PC-3 (cell line): Measurements from ENCODE around the gene ADCY5.

ENCODE experiments used
- CTCF ChIP-seq: fragments of 300-600 bp; sonication (generic); conservative IDR thresholded peaks from 2 replicates; pipeline ENCODE4 v1.5.1; 2017; ENCODE audit warnings: antibody characterized with exemption, low read depth, mild to moderate bottlenecking, low read length
- EZH2 ChIP-seq: fragments of 300-600 bp; sonication (generic); IDR thresholded peaks from one replicate; pipeline ENCODE4 v1.6.1; 2017; ENCODE audit warnings: antibody characterized with exemption, mild to moderate bottlenecking, low read length; ENCODE audit not compliant: unreplicated experiment

GRCh38 chr3:123330441-123330991 lies 118.4 kb downstream of the ADCY5 start:
- TF ChIP-seq CTCF (no peak), EZH2 (no peak)
